GM21717 (cell line): ENCODE results near the gene USH2A.
"Not testable (repeated sequence)": the region's sequence is repeated elsewhere in the genome, so short reads cannot be mapped to it uniquely, and the experiment has no call there.

ENCODE experiments used
- ATAC-seq: cut with Tn5 transposase; IDR thresholded peaks from one replicate; pipeline ENCODE4 v1.9.1; 2021; ENCODE audit warnings: mild to moderate bottlenecking, moderate library complexity; ENCODE audit not compliant: unreplicated experiment

USH2A gene

GRCh38 chr1:216389774-216390173 lies 33.5 kb downstream of the USH2A start:
- no peak for ATAC-seq

- no peak for ATAC-seq
Measured at GRCh38 chr1:216388558-216388957, 34.7 kb downstream of the USH2A start.

- ATAC-seq: no peak
Measured at GRCh38 chr1:216387782-216388181, 35.5 kb downstream of the USH2A start.

GRCh38 chr1:216379441-216379840 lies 43.8 kb downstream of the USH2A start:
- ATAC-seq: no peak

GRCh38 chr1:216368249-216368648 lies 55.0 kb downstream of the USH2A start:
- no peak for ATAC-seq

DNA sequence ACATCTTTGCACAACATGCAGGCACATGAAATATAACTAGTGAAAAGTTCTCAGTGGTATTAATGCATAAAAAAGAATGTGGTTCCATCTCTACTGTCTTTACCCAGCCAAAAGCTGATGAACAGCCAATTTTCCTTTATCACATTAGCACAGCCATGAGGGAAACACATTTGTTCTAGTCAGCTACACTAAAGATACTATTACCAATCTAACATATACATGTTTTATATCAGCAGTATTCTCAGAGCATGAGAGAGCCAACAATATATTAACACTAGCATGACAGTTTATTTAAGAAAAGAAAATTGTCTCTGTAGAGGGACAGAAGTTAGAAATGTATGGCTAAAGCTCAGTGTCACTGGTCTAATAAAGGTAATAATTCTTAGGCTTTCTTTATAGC lies 56.3 kb downstream of the USH2A start:
- ATAC-seq: no peak

DNA sequence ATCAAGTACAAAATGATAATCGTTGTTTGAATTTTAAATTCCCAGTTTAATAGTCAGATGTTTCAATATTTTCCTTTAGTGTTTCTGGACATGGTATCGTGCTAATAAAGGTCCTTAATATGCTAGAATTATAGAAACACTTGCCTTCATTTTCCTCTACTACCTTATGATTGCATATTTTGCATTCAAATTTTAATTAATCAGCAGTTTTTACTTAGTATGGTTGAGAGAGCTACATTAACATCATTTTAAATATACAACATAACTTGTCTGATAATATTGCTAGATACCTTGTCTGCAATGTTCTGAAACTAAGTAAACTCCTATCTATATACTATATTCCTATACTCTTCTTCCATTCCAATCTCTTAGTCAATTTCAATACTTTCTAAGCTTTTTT lies 66.3 kb downstream of the USH2A start:
- ATAC-seq: no peak

DNA sequence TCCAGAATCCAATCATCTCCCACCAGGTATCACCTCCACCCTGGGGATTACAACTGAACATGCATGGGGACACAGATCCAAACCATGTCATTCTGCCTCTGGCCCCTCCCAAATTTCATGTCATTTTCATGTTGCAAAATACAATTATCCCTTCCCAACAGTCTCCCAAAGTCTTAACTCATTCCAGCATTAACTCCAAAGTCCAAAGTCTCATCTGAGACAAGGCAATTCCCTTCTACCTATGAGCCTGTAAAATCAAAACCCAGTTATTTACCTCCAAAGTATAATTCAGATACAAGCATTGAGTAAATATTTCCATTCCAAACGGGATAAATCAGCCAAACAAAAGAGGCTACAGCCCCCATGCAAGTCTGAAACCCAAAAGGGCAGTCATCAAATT lies 73.1 kb downstream of the USH2A start:
- no peak for ATAC-seq

DNA sequence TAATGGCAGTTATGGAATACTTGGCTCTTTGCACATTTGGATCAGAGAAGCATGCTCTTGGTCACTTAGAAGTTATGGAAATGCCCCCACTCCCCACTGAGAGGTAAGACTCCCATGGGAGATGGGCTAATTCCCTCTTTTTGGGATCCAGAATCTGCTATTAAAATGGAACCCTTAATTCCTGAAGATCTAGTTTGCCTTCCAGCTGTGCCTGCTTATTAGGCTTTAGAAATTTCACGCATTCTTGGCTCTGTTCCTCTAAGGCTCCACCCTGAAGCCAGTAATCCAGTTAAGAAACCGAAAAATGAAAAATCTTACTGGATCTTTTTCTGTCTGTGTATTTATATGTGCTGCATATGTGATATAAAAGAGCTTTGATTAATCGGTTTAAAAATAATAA lies 76.7 kb downstream of the USH2A start:
- ATAC-seq: no peak

GRCh38 chr1:216340542-216340941 lies 82.7 kb downstream of the USH2A start:
- not testable (repeated sequence) for ATAC-seq

GRCh38 chr1:216332462-216332861 lies 90.8 kb downstream of the USH2A start:
- no peak for ATAC-seq

- ATAC-seq: no peak
Measured at GRCh38 chr1:216332003-216332402, 91.2 kb downstream of the USH2A start.

DNA sequence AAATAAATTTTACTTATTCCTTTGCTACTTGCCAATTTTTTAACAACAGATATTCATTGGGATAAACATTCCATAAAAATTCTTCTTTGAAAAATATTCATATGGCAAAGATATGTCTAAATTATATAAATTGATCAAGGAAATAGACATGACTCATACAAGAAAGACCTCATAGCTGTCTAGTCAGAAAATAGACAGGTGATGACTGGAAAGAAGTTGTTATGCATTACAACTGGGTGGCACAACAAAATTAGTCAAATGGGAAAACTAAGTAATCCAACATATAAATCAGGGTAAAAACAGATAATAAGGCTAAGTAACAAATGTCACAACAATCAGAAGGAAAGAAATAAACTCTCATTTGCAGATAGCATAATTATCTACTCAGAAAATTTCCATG lies 92.0 kb downstream of the USH2A start:
- no peak for ATAC-seq

DNA sequence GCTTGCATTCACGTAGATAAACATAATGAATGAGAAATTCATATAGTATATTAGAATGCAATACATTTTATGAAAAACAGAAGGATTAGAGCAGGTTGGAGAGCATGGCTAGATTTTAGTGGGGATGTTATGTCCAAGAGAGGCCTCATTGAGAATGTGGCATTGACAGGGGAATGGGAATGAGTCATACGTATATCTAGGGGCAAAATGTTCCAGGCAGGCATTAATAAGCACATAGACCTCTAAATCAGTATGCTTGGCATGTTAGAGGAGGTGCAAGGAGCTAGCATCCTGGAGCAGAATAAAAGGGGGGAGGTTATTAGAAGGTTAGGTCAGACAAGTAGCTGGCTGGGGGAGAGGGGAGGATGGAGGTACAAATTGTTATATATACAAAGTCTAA lies 93.0 kb downstream of the USH2A start:
- no peak for ATAC-seq

GRCh38 chr1:216325946-216326345 lies 97.3 kb downstream of the USH2A start:
- no peak for ATAC-seq

DNA sequence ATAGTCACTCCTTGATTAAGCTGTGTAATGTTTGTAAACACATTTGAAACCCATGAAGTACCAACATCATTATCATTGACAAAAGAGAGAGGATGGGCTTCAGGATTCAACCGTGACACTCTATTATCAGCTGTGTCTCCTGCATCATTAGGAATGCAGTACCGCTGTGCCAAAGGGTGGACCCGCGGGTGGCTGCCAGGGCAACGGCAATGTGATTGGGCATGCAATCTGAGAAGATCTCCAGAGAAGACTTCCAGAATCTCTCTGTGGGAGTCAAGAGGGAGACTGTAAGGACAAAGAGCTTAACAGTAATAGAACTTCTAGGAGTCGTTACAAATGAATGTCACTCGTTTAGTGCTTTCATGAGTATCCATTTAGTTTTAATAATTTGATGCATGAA lies 97.9 kb downstream of the USH2A start:
- no peak for ATAC-seq

DNA sequence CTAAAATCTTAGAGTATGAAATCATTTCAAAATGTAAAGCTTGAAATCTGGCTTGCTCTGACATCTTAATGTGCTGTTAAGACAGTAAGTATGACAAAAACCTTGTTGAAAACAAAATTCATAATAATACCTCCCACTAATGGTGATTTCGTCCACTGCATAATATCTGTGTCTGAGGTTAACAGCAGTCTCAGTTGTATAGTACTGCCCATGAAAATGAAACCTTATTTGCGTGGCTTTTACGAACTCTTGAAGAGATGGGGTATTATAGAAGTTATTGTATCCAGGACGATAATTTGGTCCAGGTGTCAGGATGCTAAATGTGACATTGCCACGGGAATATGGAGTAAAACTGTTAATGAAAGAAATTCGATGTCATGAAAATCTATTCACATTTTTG lies 99.9 kb downstream of the USH2A start:
- no peak for ATAC-seq

- no peak for ATAC-seq
Measured at GRCh38 chr1:216314379-216315095, 108.7 kb downstream of the USH2A start.

DNA sequence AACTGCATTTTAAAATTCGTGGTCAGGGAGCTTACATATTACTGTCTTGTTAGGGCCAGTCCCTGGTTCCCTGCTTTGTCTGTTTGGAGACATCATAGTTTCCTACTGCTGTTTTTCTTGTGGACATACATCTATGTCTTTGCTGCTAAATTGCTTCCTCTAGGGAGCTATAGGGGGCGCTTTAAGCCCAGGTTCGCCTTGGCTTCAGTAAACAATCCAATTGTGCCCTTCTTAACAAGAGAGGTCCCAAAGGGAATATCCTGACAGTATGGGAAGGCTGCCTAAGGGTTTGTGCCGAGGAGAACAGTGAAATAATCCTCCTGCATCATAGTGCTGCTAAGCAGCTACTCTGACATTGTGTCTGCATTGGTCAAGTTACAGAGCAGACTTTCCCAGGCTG lies 112.5 kb downstream of the USH2A start:
- no peak for ATAC-seq

GRCh38 chr1:216306830-216307229 lies 116.4 kb downstream of the USH2A start:
- no peak for ATAC-seq

- no peak for ATAC-seq
Measured at GRCh38 chr1:216303690-216304089, 119.6 kb downstream of the USH2A start.

- ATAC-seq: no peak
Measured at GRCh38 chr1:216293683-216294082, 129.6 kb downstream of the USH2A start.

DNA sequence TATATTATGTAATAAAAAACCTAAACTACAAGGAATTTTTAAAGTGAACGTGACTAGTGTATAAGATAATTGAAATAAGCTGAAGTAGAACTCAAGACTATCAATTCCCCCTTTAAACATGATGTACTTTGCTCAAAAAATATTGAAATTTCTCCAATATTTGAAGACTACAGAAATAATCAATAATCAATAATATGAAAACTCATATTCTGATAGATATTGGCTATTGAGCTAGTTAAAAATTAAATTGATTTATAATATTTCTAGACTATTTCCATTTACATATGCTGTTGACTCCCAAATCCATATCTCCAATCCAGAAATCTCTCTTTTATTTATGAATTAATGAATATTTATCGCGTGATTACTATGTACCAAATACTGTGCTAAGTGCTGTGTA lies 133.2 kb downstream of the USH2A start:
- no peak for ATAC-seq
